Lower leg skin (tissue), 4 donors: ENCODE data around the gene CLASP1. TPM values are rescaled to one million over a fixed set of nuclear protein-coding genes. Genes with fewer than 3 reads are reported as not detected.
"Not testable (repeated sequence)": the region's sequence is repeated elsewhere in the genome, so short reads cannot be mapped to it uniquely, and the experiment has no call there.

Experiments
- DNase-seq, 2 donors: peaks; one replicate each; pipeline ENCODE4 v3.0.0-alpha.2; 2019; ENCODE audit warnings: low spot score in 2 of 2
- H3K4me3 ChIP-seq: fragments of 200-600 bp; sonication (generic); 2 replicates; pipeline ENCODE4 v1.5.1; 2017; ENCODE audit warnings: mild to moderate bottlenecking, low read depth; ENCODE audit not compliant: poor library complexity, severe bottlenecking
- POLR2A ChIP-seq, 2 donors: fragments of 450-650 bp; IDR thresholded peaks; one replicate each; pipeline ENCODE4 v1.6.1; 2016 to 2017; ENCODE audit warnings: antibody characterized with exemption in 2 of 2, mild to moderate bottlenecking in 1 of 2, moderate library complexity in 1 of 2
- WGBS, 2 donors: methylation state at CpG; one replicate each; pipeline ENCODE4 v1.1.5; 2018; 5-methylcytosine and 5-hydroxymethylcytosine counted together
- intact Hi-C: fragments of 100-400 bp; cut with DNase I; formaldehyde crosslinking; loops from one replicate; pipeline ENCODE4 v1.15.0; 2023; ENCODE audit warnings: low total_unique reads
- total RNA-seq, 4 donors: library from RNA; depleted of rRNA; stranded (reverse); fragments of >200 nt; gene quantifications; one replicate each; pipeline ENCODE4 v1.1.0, GENCODE V29; 2016
- TF ChIP-seq, protein P1 (sequence below), 3 donors: fragments of 450-650 bp; IDR thresholded peaks; one replicate each; pipeline ENCODE4 v1.5.1; 2016; ENCODE audit warnings: antibody characterized with exemption in 3 of 3, mild to moderate bottlenecking in 3 of 3, moderate library complexity in 2 of 3

CLASP1 gene
- total RNA-seq, 4 donors from 2014 or later = 56.8 to 88.4 (median 69.0) TPM

DNA sequence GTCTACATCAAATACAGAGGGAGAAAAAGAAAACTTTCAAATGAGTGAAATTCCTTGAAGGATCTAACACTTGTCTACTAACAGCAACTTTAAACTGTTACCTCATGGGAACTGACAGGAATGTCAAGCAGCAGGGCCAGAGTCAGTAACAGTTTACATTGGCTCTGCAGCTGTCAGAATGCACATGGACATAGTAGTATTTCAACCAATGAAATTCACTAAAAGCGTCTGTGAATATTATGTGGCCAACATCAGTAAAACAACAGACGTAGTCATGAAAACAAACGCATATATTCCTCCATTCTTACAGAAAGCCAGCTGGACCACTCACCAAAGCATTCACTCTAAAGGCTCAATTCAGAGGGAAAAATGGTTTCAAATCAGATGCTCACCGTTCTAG lies 197.9 kb downstream of the CLASP1 start:
- TF ChIP-seq, protein P1, sequence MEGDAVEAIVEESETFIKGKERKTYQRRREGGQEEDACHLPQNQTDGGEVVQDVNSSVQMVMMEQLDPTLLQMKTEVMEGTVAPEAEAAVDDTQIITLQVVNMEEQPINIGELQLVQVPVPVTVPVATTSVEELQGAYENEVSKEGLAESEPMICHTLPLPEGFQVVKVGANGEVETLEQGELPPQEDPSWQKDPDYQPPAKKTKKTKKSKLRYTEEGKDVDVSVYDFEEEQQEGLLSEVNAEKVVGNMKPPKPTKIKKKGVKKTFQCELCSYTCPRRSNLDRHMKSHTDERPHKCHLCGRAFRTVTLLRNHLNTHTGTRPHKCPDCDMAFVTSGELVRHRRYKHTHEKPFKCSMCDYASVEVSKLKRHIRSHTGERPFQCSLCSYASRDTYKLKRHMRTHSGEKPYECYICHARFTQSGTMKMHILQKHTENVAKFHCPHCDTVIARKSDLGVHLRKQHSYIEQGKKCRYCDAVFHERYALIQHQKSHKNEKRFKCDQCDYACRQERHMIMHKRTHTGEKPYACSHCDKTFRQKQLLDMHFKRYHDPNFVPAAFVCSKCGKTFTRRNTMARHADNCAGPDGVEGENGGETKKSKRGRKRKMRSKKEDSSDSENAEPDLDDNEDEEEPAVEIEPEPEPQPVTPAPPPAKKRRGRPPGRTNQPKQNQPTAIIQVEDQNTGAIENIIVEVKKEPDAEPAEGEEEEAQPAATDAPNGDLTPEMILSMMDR (IDR thresholded peaks at IDR 0.05) = no peak
- no peak for TF ChIP-seq POLR2A (IDR thresholded peaks at IDR 0.05)
- 90% methylated on average over 4 of the region's 4 CpGs for WGBS, 2 donors
- intact Hi-C loops = no loop called here
- no peak overlapping the region for H3K4me3 ChIP-seq
- DNase-seq = no peak

DNA sequence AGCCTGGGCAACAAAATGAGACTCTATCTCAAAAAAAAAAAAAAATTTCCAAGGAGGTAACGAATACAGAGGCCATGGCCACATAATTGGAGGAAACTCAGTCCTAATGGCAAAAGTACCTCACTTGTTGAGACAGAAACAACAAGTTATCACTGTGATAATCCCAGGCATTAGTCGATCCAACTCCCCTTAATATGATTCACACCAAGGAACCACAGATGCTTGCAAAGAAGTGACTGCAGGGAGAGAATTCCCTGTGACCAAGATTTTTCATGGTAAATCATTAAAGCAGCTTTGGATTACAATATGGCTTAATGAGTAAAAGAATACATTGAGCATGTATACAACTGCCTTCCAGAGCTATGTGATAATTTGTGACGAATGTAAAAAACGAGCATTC lies 199.0 kb downstream of the CLASP1 start:
- WGBS, 2 donors = 92 to 93% methylated on average over 4 of the region's 4 CpGs
- intact Hi-C loops = no loop called here
- no peak overlapping the region for H3K4me3 ChIP-seq
- TF ChIP-seq POLR2A (IDR thresholded peaks at IDR 0.05) = no peak
- TF ChIP-seq, protein P1 (IDR thresholded peaks at IDR 0.05) = no peak
- DNase-seq = no peak

DNA sequence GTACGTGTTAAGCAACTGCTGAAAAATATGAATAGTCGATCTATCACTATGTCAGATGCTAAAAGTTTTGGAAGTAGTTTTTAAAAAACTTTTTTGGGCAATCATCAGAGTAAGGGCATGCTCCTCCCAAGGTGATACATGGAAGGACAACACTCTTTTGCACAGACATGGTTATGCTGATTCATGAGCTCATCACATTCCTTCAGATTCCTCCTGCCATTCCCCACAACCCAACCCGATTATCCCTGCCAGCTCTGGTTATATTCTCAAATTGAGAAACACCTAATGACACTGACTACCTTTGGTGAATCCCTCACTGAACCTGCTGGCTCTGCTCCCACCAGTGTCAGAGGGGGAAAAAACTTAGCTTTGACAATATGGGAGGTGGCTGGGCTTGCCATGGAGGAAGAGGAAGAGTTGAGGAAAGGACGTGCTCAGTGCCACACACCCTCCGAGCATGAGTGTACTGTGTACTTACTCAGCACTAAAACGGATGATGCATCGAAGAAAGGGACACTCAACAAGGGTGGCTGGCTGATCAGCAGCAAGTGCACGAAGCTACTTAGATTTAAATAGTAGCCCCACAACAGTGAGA lies 202.5 kb downstream of the CLASP1 start:
- intact Hi-C loops = no loop called here
- WGBS, 2 donors = 88 to 90% methylated on average over 8 of the region's 8 CpGs
- H3K4me3 ChIP-seq = no peak overlapping the region
- TF ChIP-seq POLR2A (IDR thresholded peaks at IDR 0.05) = no peak
- no peak for DNase-seq

DNA sequence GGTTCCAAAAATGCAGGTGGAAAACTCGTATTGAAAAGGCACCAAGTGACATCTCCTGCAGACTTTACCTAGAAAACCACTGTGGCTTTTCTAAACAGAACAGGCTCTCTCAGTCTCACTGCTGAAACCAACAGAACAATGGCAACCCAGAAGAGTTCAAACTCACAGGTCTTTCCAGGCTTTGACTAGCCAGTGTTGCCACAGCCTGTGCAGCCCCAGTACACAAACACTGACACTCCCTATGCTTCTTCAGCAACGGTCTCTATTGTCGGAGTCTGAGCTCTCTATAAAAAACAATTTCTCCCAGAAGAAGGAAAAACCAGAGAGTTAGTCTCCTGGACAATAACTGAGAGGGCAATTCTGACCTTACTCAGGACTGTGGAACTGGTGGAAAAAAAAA lies 206.4 kb downstream of the CLASP1 start:
- intact Hi-C loops = no loop called here
- WGBS, 2 donors = 94 to 97% methylated on average over 3 of the region's 3 CpGs
- no peak for TF ChIP-seq POLR2A (IDR thresholded peaks at IDR 0.05)
- TF ChIP-seq, protein P1 (IDR thresholded peaks at IDR 0.05) = no peak
- no peak overlapping the region for H3K4me3 ChIP-seq
- DNase-seq = no peak

DNA sequence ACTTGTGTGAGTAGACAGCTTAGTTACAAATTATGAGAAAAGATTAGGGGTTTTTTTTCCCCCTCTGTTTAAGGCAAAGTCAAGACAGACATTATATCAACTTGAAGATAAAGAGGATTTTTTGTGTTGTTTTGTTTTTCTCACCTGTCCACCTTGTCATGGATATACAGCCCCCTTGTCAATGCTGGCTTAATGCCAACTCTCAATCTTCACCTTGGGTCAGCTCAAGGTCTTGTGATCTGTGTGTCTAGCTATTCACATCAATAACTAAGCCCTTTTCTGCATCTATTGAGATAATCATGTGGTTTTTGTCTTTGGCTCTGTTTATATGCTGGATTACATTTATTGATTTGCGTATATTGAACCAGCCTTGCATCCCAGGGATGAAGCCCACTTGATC lies 211.0 kb downstream of the CLASP1 start:
- WGBS, 2 donors = 89 to 100% methylated on average over 1 of the region's 1 CpG
- H3K4me3 ChIP-seq, DNase-seq, intact Hi-C loops: not testable (repeated sequence)

DNA sequence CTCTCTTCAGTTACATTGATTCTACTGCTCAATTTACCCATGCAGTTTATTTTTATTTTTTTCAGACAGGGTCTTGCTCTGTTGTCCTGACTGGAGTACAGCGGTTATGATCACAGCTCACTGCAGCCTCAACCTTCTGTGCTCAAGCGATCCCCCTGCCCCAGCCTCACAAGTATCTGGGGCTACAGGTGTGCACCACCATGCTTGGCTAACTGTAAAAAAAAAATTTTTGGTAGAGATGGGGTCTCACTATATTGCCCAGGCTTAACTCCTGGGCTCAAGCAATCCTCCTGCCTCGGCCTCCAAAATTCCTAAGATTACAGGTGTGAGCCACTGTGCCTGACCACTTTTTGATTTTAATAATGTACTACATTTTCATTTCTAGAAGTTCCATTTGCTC lies 212.3 kb downstream of the CLASP1 start:
- intact Hi-C loops = no loop called here
- DNase-seq = no peak

DNA sequence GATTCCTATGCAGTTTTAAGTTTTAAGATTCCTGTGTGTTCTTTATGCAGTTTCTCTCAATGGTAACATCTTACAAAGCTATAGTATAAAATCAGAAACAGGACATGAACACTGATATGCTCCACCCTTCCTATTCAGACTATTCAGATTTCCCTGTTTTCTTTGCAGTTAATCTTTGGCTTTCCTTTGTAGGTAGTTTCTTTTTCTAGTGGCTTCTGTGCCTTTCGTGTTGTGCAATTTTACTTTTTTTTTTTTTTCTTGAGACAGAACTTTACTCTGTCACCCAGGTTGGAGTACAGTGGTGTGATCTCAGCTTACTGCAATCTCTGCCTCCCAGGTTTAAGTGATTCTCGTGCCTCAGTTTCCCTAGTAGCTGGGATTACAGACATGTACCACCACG lies 213.5 kb downstream of the CLASP1 start:
- DNase-seq = no peak
- intact Hi-C loops = no loop called here
- TF ChIP-seq POLR2A (IDR thresholded peaks at IDR 0.05) = no peak
- TF ChIP-seq, protein P1 (IDR thresholded peaks at IDR 0.05) = no peak
- H3K4me3 ChIP-seq = no peak overlapping the region
- WGBS, 2 donors = 95 to 98% methylated on average over 3 of the region's 3 CpGs

More for the DNA sequence above, 212.3 kb downstream of the CLASP1 start:
- 97 to 100% methylated on average over 3 of the region's 3 CpGs for WGBS, 2 donors
- no peak overlapping the region for H3K4me3 ChIP-seq
- TF ChIP-seq, protein P1 (IDR thresholded peaks at IDR 0.05) = no peak
- no peak for TF ChIP-seq POLR2A (IDR thresholded peaks at IDR 0.05)
